ENCODE data around the gene PAPOLB. TPM values are rescaled to one million over a fixed set of nuclear protein-coding genes. Genes with fewer than 3 reads are reported as not detected.

PAPOLB gene
- total RNA-seq, 1 donor from 2014 or later = 0.05 TPM

DNA sequence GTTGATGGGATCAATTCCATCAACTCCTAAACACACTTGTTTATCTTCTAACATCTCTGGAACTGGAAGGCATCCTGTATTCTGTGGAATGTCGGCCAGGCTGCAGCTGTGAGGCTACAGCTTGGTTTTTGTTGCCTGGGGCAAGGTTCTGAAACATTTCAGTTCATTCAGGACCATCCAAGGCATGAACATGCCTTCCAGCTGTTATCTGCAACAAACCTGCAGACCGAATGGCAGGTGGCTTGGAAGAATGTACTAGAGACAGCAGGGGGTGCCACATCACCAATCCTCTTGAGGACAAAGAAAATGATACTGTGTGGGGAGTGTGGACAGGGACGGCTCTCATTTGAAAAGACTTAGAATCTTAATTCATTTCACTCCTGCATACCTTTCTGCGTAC lies 12.4 kb downstream of the PAPOLB start:
- H3K27ac ChIP-seq (replicated peaks) = no peak overlapping the region
- no peak for DNase-seq
- peaks cover 21% of the 10 kb centered on the region for H3K9me3 ChIP-seq (replicated peaks)
- H3K27me3 ChIP-seq (ENCODE audit: low read depth) = peaks cover 15% of the 10 kb centered on the region
- H3K36me3 ChIP-seq = peaks cover 5% of the 10 kb centered on the region
- TF ChIP-seq, protein P1, sequence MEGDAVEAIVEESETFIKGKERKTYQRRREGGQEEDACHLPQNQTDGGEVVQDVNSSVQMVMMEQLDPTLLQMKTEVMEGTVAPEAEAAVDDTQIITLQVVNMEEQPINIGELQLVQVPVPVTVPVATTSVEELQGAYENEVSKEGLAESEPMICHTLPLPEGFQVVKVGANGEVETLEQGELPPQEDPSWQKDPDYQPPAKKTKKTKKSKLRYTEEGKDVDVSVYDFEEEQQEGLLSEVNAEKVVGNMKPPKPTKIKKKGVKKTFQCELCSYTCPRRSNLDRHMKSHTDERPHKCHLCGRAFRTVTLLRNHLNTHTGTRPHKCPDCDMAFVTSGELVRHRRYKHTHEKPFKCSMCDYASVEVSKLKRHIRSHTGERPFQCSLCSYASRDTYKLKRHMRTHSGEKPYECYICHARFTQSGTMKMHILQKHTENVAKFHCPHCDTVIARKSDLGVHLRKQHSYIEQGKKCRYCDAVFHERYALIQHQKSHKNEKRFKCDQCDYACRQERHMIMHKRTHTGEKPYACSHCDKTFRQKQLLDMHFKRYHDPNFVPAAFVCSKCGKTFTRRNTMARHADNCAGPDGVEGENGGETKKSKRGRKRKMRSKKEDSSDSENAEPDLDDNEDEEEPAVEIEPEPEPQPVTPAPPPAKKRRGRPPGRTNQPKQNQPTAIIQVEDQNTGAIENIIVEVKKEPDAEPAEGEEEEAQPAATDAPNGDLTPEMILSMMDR (IDR thresholded peaks at IDR 0.05; ENCODE audit: borderline replicate concordance) = peak; percentile 36
- H3K4me1 ChIP-seq = no peaks in the 10 kb centered on the region
- H3K4me3 ChIP-seq = no peak overlapping the region
- intact Hi-C loops (cut with micrococcal nuclease) = no loop called here

DNA sequence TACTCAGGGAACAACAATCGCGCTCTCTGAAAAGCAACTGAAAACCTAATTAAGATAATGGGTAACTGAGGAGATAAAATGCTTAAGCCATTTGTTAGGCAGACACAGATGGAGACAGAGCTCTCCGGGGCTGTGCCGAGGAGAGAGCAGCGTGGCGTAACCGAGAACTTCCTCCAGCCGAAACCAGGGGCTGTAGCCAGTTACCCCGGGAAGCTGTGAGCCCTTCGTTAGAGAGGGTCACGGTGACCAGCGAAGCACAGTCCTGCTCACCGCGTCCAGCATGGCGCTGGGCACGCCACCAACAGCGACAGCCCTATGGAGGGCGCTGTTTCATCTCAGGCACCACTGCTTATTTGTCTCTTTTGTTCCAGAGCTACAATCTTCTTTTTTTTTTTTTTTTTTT lies 16.1 kb downstream of the PAPOLB start:
- Histone ChIP-seq H3K4me3 (peak overlapping the region; percentile 29), H3K27ac (replicated peaks) (peak overlapping the region; percentile 45), H3K36me3 (no peaks in the 10 kb centered on the region), H3K27me3 (ENCODE audit: low read depth) (peaks cover 15% of the 10 kb centered on the region), H3K4me1 (peaks cover 6% of the 10 kb centered on the region), H3K9me3 (replicated peaks) (peaks cover 2% of the 10 kb centered on the region)
- peak; percentile 45 for DNase-seq
- TF ChIP-seq, protein P1 (IDR thresholded peaks at IDR 0.05; ENCODE audit: borderline replicate concordance) = peak; percentile 36
- intact Hi-C loops (cut with micrococcal nuclease) = no loop called here

DNA sequence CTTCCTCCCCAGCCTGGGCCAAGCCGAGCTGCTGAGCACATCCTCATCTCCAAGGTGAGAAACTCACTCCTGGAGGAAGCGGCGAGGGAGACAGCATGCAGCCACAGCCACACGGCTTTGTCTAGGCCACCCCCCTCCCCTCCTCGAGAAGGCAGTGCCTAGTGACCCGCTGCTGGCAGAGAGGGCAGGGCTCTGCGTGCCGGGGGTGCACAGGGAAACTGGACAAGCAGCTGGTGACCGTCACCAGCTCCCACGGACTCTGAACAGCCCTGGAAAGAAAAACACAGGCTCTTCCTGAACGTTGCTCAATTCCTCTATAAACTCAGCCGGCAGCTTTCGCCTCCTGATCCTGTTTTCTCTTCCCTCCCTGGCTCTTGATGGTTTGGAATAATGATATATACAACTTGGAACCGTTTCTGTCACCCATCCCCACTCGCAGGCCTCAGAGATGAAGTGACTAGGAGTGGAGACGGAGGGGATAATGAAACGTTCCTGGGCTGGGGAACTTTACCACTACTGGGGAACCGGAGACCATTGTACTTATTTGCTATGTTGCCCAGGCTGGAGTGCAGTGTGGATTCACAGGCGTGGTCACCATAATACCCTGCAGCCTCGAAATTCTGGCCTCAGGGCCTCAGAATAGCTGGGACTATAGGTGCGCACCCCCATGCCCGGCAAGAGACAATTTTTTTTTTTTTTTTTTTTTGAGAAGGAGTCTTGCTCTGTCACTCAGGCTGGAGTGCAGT lies 19.3 kb downstream of the PAPOLB start:
- Histone ChIP-seq H3K4me1 (peaks cover 19% of the 10 kb centered on the region), H3K9me3 (replicated peaks) (no peaks in the 10 kb centered on the region), H3K4me3 (no peak overlapping the region), H3K27me3 (ENCODE audit: low read depth) (peaks cover 15% of the 10 kb centered on the region), H3K27ac (replicated peaks) (peak overlapping the region; percentile 68), H3K36me3 (no peaks in the 10 kb centered on the region)
- DNase-seq = no peak
- intact Hi-C loops (cut with micrococcal nuclease) = no loop called here
- TF ChIP-seq, protein P1 (IDR thresholded peaks at IDR 0.05; ENCODE audit: borderline replicate concordance) = no peak

DNA sequence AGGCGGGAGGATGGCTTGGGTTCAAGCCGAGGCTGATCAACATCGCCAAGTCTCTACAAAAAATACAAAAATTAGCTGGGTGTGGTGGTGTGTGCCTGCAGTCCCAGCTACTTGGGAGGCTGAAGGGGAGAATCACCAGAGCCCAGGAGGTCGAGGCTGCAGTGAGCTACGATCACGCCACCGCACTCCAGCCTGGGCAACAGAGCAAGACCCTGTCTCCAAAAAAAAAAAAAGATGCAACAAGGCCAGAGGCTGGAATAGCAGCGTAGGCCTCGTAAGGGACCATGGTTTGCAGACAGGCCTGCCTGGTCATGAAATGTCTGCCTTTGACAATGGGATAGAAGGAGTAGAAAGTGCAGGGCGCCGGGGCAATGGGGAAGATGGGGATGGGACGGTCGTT lies 20.0 kb downstream of the PAPOLB start:
- intact Hi-C loops (cut with micrococcal nuclease) = no loop called here
- peaks cover 19% of the 10 kb centered on the region for H3K4me1 ChIP-seq
- no peaks in the 10 kb centered on the region for H3K36me3 ChIP-seq
- no peak overlapping the region for H3K4me3 ChIP-seq
- no peak for DNase-seq
- TF ChIP-seq, protein P1 (IDR thresholded peaks at IDR 0.05; ENCODE audit: borderline replicate concordance) = no peak
- H3K27ac ChIP-seq (replicated peaks) = peak overlapping the region; percentile 68
- no peaks in the 10 kb centered on the region for H3K9me3 ChIP-seq (replicated peaks)
- H3K27me3 ChIP-seq (ENCODE audit: low read depth) = peaks cover 15% of the 10 kb centered on the region

DNA sequence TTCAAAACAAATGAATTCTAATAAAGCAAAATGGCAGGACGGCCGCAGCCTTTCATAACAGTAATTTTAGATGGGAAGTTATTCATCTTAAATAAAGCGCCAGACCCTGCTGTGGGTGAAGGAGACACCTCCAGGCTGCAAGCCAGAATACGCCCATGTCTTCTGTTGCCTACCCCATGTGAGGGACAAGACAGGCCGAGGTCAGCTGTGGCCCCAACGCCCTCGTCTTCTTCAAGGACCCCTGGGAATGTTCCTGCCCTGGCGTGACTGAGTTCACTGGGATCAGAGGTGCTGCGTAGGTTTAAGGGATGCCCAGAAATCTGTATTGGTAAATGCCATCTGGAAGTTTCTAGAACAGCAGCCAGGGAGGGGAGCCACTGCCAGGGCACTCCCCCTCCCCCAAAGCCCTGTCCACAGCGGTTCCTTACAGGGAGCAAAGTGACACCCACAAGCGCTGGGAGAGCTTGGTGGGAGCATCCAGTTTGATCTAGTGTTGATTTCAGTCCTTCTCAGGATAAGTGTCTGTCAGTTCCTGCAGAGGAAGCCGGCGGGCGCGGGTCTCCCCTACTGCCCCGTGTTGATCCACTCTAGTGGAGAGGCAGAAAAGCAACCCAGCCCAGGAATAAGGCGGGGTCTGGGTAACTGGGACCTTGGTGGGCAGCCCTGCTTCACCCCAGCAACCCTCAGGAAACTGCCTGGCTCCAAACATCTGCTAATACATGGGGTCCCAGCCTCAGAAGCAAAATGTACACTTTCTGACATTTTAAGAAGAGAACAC lies 20.6 kb downstream of the PAPOLB start:
- intact Hi-C loops (cut with micrococcal nuclease) = no loop called here

More for the DNA sequence above, 20.6 kb downstream of the PAPOLB start:
- DNase-seq = no peak
- Histone ChIP-seq H3K4me1 (peaks cover 19% of the 10 kb centered on the region), H3K36me3 (no peaks in the 10 kb centered on the region), H3K9me3 (replicated peaks) (no peaks in the 10 kb centered on the region), H3K27me3 (ENCODE audit: low read depth) (peaks cover 10% of the 10 kb centered on the region), H3K27ac (replicated peaks) (no peak overlapping the region), H3K4me3 (no peak overlapping the region)
- TF ChIP-seq, protein P1 (IDR thresholded peaks at IDR 0.05; ENCODE audit: borderline replicate concordance) = no peak

Data from left ventricle myocardium inferior (tissue), 1 donor.